Measurements from ENCODE around the gene PDILT.

DNA sequence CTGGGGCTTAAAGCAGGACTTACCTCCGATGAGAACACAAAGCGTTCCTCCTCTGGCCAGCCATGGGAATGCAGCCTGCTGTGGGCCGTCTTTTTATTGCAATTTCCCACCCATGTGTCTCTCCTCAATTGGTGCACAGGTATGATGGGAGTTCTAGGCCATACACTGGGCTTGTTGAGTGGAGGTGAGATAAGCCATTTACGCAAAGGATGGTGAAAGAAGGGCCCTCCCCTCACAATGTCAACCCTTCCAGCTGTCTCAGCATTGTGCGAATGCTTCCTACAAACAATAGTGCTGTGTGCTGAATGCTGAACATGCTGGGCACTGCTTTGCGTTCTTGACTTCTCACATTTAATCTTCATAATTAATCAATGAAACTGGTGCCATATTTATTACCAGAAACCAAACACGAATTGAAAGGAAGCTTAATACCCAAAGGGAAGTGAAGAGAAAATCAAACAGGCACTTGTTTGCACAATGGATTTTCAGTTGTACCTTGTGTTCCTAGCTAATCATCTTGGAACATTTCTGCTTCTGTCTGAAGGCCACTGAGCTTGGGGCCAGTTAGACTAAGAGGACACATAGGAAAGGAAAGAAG lies 77.0 kb downstream of the PDILT start, which contains the start of gene GP2:
- no peak for TF ChIP-seq POLR2AphosphoS5 (IDR thresholded peaks at IDR 0.05; ENCODE audit: low read depth, low read length)
- TF ChIP-seq TAF1 (IDR thresholded peaks at IDR 0.05; ENCODE audit: low read depth, low read length): no peak
- TF ChIP-seq POLR2A (IDR thresholded peaks at IDR 0.05; ENCODE audit: low read depth, low read length): no peak
- TF ChIP-seq SPI1 (IDR thresholded peaks at IDR 0.05; ENCODE audit: low read depth, low read length): no peak
- TF ChIP-seq PAX5 (IDR thresholded peaks at IDR 0.05; ENCODE audit: insufficient read depth, low read length, severe bottlenecking): no peak

All from GM12891 (cell line).